SK-N-SH treated with all-trans-retinoic acid at 6 μM for 48 hours (cell line): ENCODE measurements around the gene COPS9.

ENCODE experiments used
- BACH2 ChIP-seq: fragments of 250-450 bp; sonication (Bioruptor Pico); IDR thresholded peaks from 2 replicates; pipeline ENCODE4 v1.9.0; 2021; ENCODE audit warnings: mild to moderate bottlenecking, borderline replicate concordance
- CSRNP3 ChIP-seq: fragments of 250-450 bp; sonication (Bioruptor Pico); IDR thresholded peaks from 2 replicates; pipeline ENCODE4 v1.5.1; 2021; ENCODE audit warnings: mild to moderate bottlenecking, moderate library complexity
- ISL1 ChIP-seq: fragments of 250-450 bp; sonication (Bioruptor Pico); IDR thresholded peaks from 2 replicates; pipeline ENCODE4 v2.1.2; 2022; ENCODE audit warnings: mild to moderate bottlenecking, moderate library complexity
- OSR1 ChIP-seq: fragments of 250-450 bp; sonication (Bioruptor Pico); IDR thresholded peaks from 2 replicates; pipeline ENCODE4 v1.8.0; 2022; ENCODE audit warnings: moderate library complexity, mild to moderate bottlenecking, inconsistent platforms
- PATZ1 ChIP-seq: fragments of 250-450 bp; sonication (Bioruptor Pico); IDR thresholded peaks from 2 replicates; pipeline ENCODE4 v1.8.0; 2020; ENCODE audit warnings: mild to moderate bottlenecking, moderate library complexity, borderline replicate concordance
- PPARA ChIP-seq: fragments of 250-450 bp; sonication (Bioruptor Pico); IDR thresholded peaks from 2 replicates; pipeline ENCODE4 v1.5.0; 2020; ENCODE audit warnings: mild to moderate bottlenecking, borderline replicate concordance
- SNAI2 ChIP-seq: fragments of 250-450 bp; sonication (Bioruptor Pico); IDR thresholded peaks from 2 replicates; pipeline ENCODE4 v1.5.0; 2020; ENCODE audit warnings: mild to moderate bottlenecking, moderate library complexity
- TCF4 ChIP-seq: fragments of 250-450 bp; sonication (Bioruptor Pico); IDR thresholded peaks from 2 replicates; pipeline ENCODE4 v1.8.0; 2021; ENCODE audit warnings: mild to moderate bottlenecking, moderate library complexity, borderline replicate concordance
- ZFP3 ChIP-seq: fragments of 250-450 bp; sonication (Bioruptor Pico); IDR thresholded peaks from 2 replicates; pipeline ENCODE4 v1.5.0; 2020; ENCODE audit warnings: mild to moderate bottlenecking, moderate library complexity
- ZFP30 ChIP-seq: fragments of 450-650 bp; formaldehyde crosslinking; IDR thresholded peaks from 2 replicates; pipeline ENCODE4 v1.5.0; 2022; ENCODE audit warnings: mild to moderate bottlenecking, moderate library complexity
- ZNF565 ChIP-seq: fragments of 450-650 bp; formaldehyde crosslinking; conservative IDR thresholded peaks from 2 replicates; pipeline ENCODE4 v1.5.0; 2020; ENCODE audit warnings: low read depth, mild to moderate bottlenecking, moderate library complexity
- ZNF70 ChIP-seq: fragments of 450-650 bp; formaldehyde crosslinking; IDR thresholded peaks from 2 replicates; pipeline ENCODE4 v1.5.0; 2020; ENCODE audit warnings: mild to moderate bottlenecking, moderate library complexity

- TF ChIP-seq OSR1 (CRISPR knock-in tag) (no peak), TCF4 (CRISPR knock-in tag) (no peak), CSRNP3 (CRISPR knock-in tag) (no peak), PATZ1 (CRISPR knock-in tag) (no peak), PPARA (CRISPR knock-in tag) (no peak), ZFP30 (no peak), ZFP3 (CRISPR knock-in tag) (no peak), ZNF70 (CRISPR knock-in tag) (no peak), ISL1 (CRISPR knock-in tag) (no peak), BACH2 (CRISPR knock-in tag) (no peak), ZNF565 (CRISPR knock-in tag) (no peak), SNAI2 (CRISPR knock-in tag) (no peak)
Observed at GRCh38 chr2:240140511-240140910, 4.4 kb upstream of the COPS9 start, which contains the start of gene OTOS.
